ENCODE measurements around the gene CCNT1. TPM values are rescaled to one million over a fixed set of nuclear protein-coding genes. Genes with fewer than 3 reads are reported as not detected.

The CCNT1 gene
- total RNA-seq, 1 experiment from 2014 or later: 50.0 TPM

- ChIA-PET POLR2A (no interaction called here), CTCF (no interaction called here)
- DNase-seq (ENCODE audit: low read depth, low spot score): no peak
- Histone ChIP-seq H3K9me3 (ENCODE audit: control insufficient read depth, insufficient read depth, low read depth, low read length) (no peaks in the 10 kb centered on the region), H3K36me3 (ENCODE audit: control insufficient read depth, insufficient read depth, low read length) (peaks cover 22% of the 10 kb centered on the region; the same call in 1 of the 2 replicates), H3K27ac (ENCODE audit: low read length) (no peak overlapping the region), H3K4me1 (ENCODE audit: control insufficient read depth, insufficient read depth, low read length) (no peaks in the 10 kb centered on the region), H3K27me3 (ENCODE audit: control insufficient read depth, insufficient read depth, low read length) (no peaks in the 10 kb centered on the region), H3K4me3 (ENCODE audit: low read depth in 2 of 2, low read length in 2 of 2) (no peak overlapping the region)
- no TSS peak for BruUV-seq (replicated peaks)
- ATAC-seq: no peak
- in situ Hi-C loops (cut with HindIII; ENCODE audit: low pct_unique_long_range_greater_than_20kb, low sequenced_read_pairs): no loop called here
- intact Hi-C loops (cut with micrococcal nuclease; ENCODE audit: unreplicated experiment): no loop called here
- TF ChIP-seq CTCF (IDR thresholded peaks at IDR 0.05): no peak
- no peak for TF ChIP-seq TCF7L2 (IDR thresholded peaks at IDR 0.05; ENCODE audit: low read depth, low read length)
Measured at GRCh38 chr12:48688836-48689235, 27.7 kb downstream of the CCNT1 start.

- no peak for ATAC-seq
- no peak overlapping the region for H3K27ac ChIP-seq (ENCODE audit: low read length)
- TF ChIP-seq REST (IDR thresholded peaks at IDR 0.05; ENCODE audit: insufficient read depth in 1 of 2, low read depth in 2 of 2, low read length in 1 of 2): no peak
- no peak for TF ChIP-seq TCF7L2 (IDR thresholded peaks at IDR 0.05; ENCODE audit: low read depth, low read length)
- POLR2A ChIA-PET: no interaction called here
- H3K4me1 ChIP-seq (ENCODE audit: control insufficient read depth, insufficient read depth, low read length): no peaks in the 10 kb centered on the region
- CTCF ChIA-PET: no interaction called here
- in situ Hi-C loops (cut with HindIII; ENCODE audit: low pct_unique_long_range_greater_than_20kb, low sequenced_read_pairs) (no loop called here), intact Hi-C loops (cut with micrococcal nuclease; ENCODE audit: unreplicated experiment) (no loop called here)
- no peak for DNase-seq (ENCODE audit: low read depth, low spot score)
- no TSS peak for BruUV-seq (replicated peaks)
- no peaks in the 10 kb centered on the region for H3K27me3 ChIP-seq (ENCODE audit: control insufficient read depth, insufficient read depth, low read length)
- H3K9me3 ChIP-seq (ENCODE audit: control insufficient read depth, insufficient read depth, low read depth, low read length): no peaks in the 10 kb centered on the region
- H3K36me3 ChIP-seq (ENCODE audit: control insufficient read depth, insufficient read depth, low read length): peaks cover 19% of the 10 kb centered on the region; the same call in 1 of the 2 replicates
- H3K4me3 ChIP-seq (ENCODE audit: low read depth in 2 of 2, low read length in 2 of 2): no peak overlapping the region
Measured at GRCh38 chr12:48687592-48687991, 28.9 kb downstream of the CCNT1 start.

- TF ChIP-seq TCF7L2 (IDR thresholded peaks at IDR 0.05; ENCODE audit: low read depth, low read length) (no peak), POLR2AphosphoS5 (IDR thresholded peaks at IDR 0.05; ENCODE audit: low read depth, low read length) (no peak), SIN3A (IDR thresholded peaks at IDR 0.05; ENCODE audit: borderline replicate concordance, insufficient read depth, low read depth, low read length) (no peak), REST (IDR thresholded peaks at IDR 0.05; ENCODE audit: insufficient read depth in 1 of 2, low read depth in 2 of 2, low read length in 1 of 2) (no peak), CTCF (IDR thresholded peaks at IDR 0.05) (no peak)
- Histone ChIP-seq H3K9me3 (ENCODE audit: control insufficient read depth, insufficient read depth, low read depth, low read length) (no peaks in the 10 kb centered on the region), H3K36me3 (ENCODE audit: control insufficient read depth, insufficient read depth, low read length) (peaks cover 14% of the 10 kb centered on the region; the same call in 1 of the 2 replicates), H3K4me3 (ENCODE audit: low read depth in 2 of 2, low read length in 2 of 2) (no peak overlapping the region), H3K27me3 (ENCODE audit: control insufficient read depth, insufficient read depth, low read length) (no peaks in the 10 kb centered on the region), H3K4me1 (ENCODE audit: control insufficient read depth, insufficient read depth, low read length) (no peaks in the 10 kb centered on the region), H3K27ac (ENCODE audit: low read length) (no peak overlapping the region)
- intact Hi-C loops (cut with micrococcal nuclease; ENCODE audit: unreplicated experiment): no loop called here
- no TSS peak for BruUV-seq (replicated peaks)
- in situ Hi-C loops (cut with HindIII; ENCODE audit: low pct_unique_long_range_greater_than_20kb, low sequenced_read_pairs): no loop called here
- DNase-seq (ENCODE audit: low read depth, low spot score) (no peak), ATAC-seq (no peak)
- CTCF ChIA-PET: no interaction called here
- POLR2A ChIA-PET: no interaction called here
Measured at GRCh38 chr12:48686615-48687334, 29.7 kb downstream of the CCNT1 start.
